Posterior vena cava (tissue), 2 donors: ENCODE data around the gene DOHH. TPM values are rescaled to one million over a fixed set of nuclear protein-coding genes. Genes with fewer than 3 reads are reported as not detected.

Source experiments
- DNase-seq: peaks from one replicate; pipeline ENCODE4 v3.0.0-alpha.2; 2020; ENCODE audit warnings: low spot score
- intact Hi-C, 2 donors: fragments of 100-400 bp; cut with DNase I; formaldehyde crosslinking; loops; one replicate each; pipeline versions ENCODE4 v1.14.1 to v1.14.2; 2022 to 2023
- long read RNA-seq, 2 donors: library from polyadenylated mRNA; unstranded; transcript quantifications; one replicate each; pipeline ENCODE4 v2.0.0, GENCODE V29; 2020 to 2021
- total RNA-seq, 2 donors: library from RNA; stranded (reverse); fragmentation: NEBNext Ultra II Directional; extraction: Animal tissue kit (Norgen Biotek cat#: 25700); gene quantifications; one replicate each; pipeline ENCODE4 v1.2.1, GENCODE V29; 2021
- donor health status: DM: yes; HTN: yes; CAD: no.
- donor health status: DM: yes; HTN: yes; CAD: no.

DOHH gene
- total RNA-seq: 10 to 100 TPM; 10.1 to 10.7 TPM
- long read RNA-seq, donor 1, transcript DOHH-201 (5 exons, 2,031 nt): major isoform, 25 of 28 reads
- long read RNA-seq, donor 1, partial matches to known transcripts: 2 of 28 reads
- long read RNA-seq, donor 1, other reads (novel, unspliced or antisense): 1 of 28 reads
- long read RNA-seq, donor 2, transcript DOHH-201 (5 exons, 2,031 nt): major isoform, 338 of 371 reads
- long read RNA-seq, donor 2, partial matches to known transcripts: 17 of 371 reads
- long read RNA-seq, donor 2, other reads (novel, unspliced or antisense): 16 of 371 reads

- intact Hi-C loops: no loop called here
- DNase-seq: peak; percentile 98
Measured at GRCh38 chr19:3500429-3501101, at the start of gene DOHH. Gene DOHH (minus strand): TSS chr19:3500674. CDS start chr19:3496814, 3,860 bp downstream.

- intact Hi-C loops: loop anchor here in 1 of 2 donors (5.0 kb wide), 1 partner anchor 67 kb away; no protein-coding TSS in a partner anchor
- no peak for DNase-seq
Measured at GRCh38 chr19:3549816-3550215, 49.3 kb upstream of the DOHH start.

GRCh38 chr19:3548606-3549005 lies 48.1 kb upstream of the DOHH start:
- no peak for DNase-seq
- intact Hi-C loops: loop anchor here in 1 of 2 donors (5.0 kb wide), 1 partner anchor 69 kb away; no protein-coding TSS in a partner anchor

- intact Hi-C loops: loop anchor here in 1 of 2 donors (5.0 kb wide), 1 partner anchor 69 kb away; no protein-coding TSS in a partner anchor
- no peak for DNase-seq
Measured at GRCh38 chr19:3547767-3548282, 47.4 kb upstream of the DOHH start.

GRCh38 chr19:3547301-3547731 lies 46.8 kb upstream of the DOHH start:
- intact Hi-C loops: loop anchor here in 1 of 2 donors (5.0 kb wide), 1 partner anchor 70 kb away; no protein-coding TSS in a partner anchor
- DNase-seq: no peak

GRCh38 chr19:3546119-3546518 lies 45.6 kb upstream of the DOHH start:
- DNase-seq: no peak
- intact Hi-C loops: loop anchor here in 1 of 2 donors (5.0 kb wide), 1 partner anchor 71 kb away; no protein-coding TSS in a partner anchor

- intact Hi-C loops: loop anchor here (1.0 to 5.0 kb wide), 2 partner anchors 49 to 72 kb away; no protein-coding TSS in a partner anchor
- DNase-seq: no peak
Measured at GRCh38 chr19:3545669-3546034, 45.2 kb upstream of the DOHH start.

- peak; percentile 92 for DNase-seq
- intact Hi-C loops: loop anchor here (1.0 to 5.0 kb wide), 3 partner anchors 49 to 162 kb away; partner anchors contain the start of gene TJP3 (in 1 of the 2)
Measured at GRCh38 chr19:3544742-3545668, 44.5 kb upstream of the DOHH start.

GRCh38 chr19:3544058-3544376 lies 43.5 kb upstream of the DOHH start:
- intact Hi-C loops: loop anchor here in 1 of 2 donors (5.0 kb wide), 1 partner anchor 163 kb away; the partner anchor contains the start of gene TJP3
- DNase-seq: no peak

GRCh38 chr19:3543150-3544057 lies 42.9 kb upstream of the DOHH start:
- intact Hi-C loops: loop anchor here in 1 of 2 donors (5.0 kb wide), 1 partner anchor 164 kb away; the partner anchor contains the start of gene TJP3
- peak; percentile 89 for DNase-seq

GRCh38 chr19:3539756-3540118 lies 39.3 kb upstream of the DOHH start:
- intact Hi-C loops: loop anchor here in 1 of 2 donors (5.0 kb wide), 1 partner anchor 168 kb away; the partner anchor contains the start of gene TJP3
- DNase-seq: no peak

- DNase-seq: no peak
- intact Hi-C loops: no loop called here
Measured at GRCh38 chr19:3538965-3539755, 38.7 kb upstream of the DOHH start, which contains the start of gene TEKTIP1. Gene TEKTIP1 (plus strand): TSS chr19:3539174. CDS start chr19:3539178, 4 bp downstream.

GRCh38 chr19:3538258-3538929 lies 37.9 kb upstream of the DOHH start:
- intact Hi-C loops: no loop called here
- no peak for DNase-seq

- DNase-seq: no peak
- intact Hi-C loops: no loop called here
Measured at GRCh38 chr19:3537438-3538240, 37.2 kb upstream of the DOHH start.

GRCh38 chr19:3537101-3537437 lies 36.6 kb upstream of the DOHH start:
- DNase-seq: no peak
- intact Hi-C loops: no loop called here
